Hepatocyte (in vitro differentiated cells): Measurements from ENCODE around the gene SLC39A13.

Experiments
- CTCF ChIP-seq: fragments of 200-600 bp; sonication (generic); IDR thresholded peaks from 2 replicates; pipeline ENCODE4 v1.5.1; 2016; ENCODE audit warnings: antibody characterized with exemption, mild to moderate bottlenecking; ENCODE audit not compliant: poor library complexity
- EZH2 ChIP-seq: fragments of 200-600 bp; sonication (generic); IDR thresholded peaks from 2 replicates; pipeline ENCODE4 v1.6.1; 2016; ENCODE audit warnings: antibody characterized with exemption, mild to moderate bottlenecking, borderline replicate concordance
- EZH2phosphoT487 ChIP-seq: fragments of 200-600 bp; sonication (generic); IDR thresholded peaks from one replicate; pipeline ENCODE4 v1.6.1; 2018; ENCODE audit warnings: antibody characterized with exemption, mild to moderate bottlenecking, low read depth, moderate library complexity; ENCODE audit not compliant: unreplicated experiment, severe bottlenecking

- no peak for TF ChIP-seq CTCF
- no peak for TF ChIP-seq EZH2
- TF ChIP-seq EZH2phosphoT487: no peak
These were observed 9.8 kb upstream of the SLC39A13 start for GRCh38 chr11:47398551-47398950.
